Neural progenitor cell (in vitro differentiated cells): ENCODE data around the gene BIRC7.

Experiments used
- EZH2 ChIP-seq: fragments of 200-600 bp; sonication (generic); IDR thresholded peaks from 2 replicates; pipeline ENCODE4 v1.6.1; 2017; ENCODE audit warnings: antibody characterized with exemption, mild to moderate bottlenecking, moderate library complexity
- EZH2phosphoT487 ChIP-seq: fragments of 200-600 bp; sonication (generic); IDR thresholded peaks from 2 replicates; pipeline ENCODE4 v1.6.1; 2017; ENCODE audit warnings: antibody characterized with exemption
- TF ChIP-seq, protein P1 (sequence below): fragments of 200-600 bp; sonication (generic); IDR thresholded peaks from 2 replicates; pipeline ENCODE4 v1.5.1; 2017; ENCODE audit warnings: antibody characterized with exemption, mild to moderate bottlenecking

- TF ChIP-seq, protein P1, sequence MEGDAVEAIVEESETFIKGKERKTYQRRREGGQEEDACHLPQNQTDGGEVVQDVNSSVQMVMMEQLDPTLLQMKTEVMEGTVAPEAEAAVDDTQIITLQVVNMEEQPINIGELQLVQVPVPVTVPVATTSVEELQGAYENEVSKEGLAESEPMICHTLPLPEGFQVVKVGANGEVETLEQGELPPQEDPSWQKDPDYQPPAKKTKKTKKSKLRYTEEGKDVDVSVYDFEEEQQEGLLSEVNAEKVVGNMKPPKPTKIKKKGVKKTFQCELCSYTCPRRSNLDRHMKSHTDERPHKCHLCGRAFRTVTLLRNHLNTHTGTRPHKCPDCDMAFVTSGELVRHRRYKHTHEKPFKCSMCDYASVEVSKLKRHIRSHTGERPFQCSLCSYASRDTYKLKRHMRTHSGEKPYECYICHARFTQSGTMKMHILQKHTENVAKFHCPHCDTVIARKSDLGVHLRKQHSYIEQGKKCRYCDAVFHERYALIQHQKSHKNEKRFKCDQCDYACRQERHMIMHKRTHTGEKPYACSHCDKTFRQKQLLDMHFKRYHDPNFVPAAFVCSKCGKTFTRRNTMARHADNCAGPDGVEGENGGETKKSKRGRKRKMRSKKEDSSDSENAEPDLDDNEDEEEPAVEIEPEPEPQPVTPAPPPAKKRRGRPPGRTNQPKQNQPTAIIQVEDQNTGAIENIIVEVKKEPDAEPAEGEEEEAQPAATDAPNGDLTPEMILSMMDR, result no peak
- TF ChIP-seq EZH2phosphoT487 (no peak), EZH2 (no peak)
These were observed 49.3 kb downstream of the BIRC7 start for GRCh38 chr20:63284981-63285524.
